ENCODE data around the gene FFAR1.

GRCh38 chr19:35351411-35352176, 3.9 kb downstream of the FFAR1 start:
- TF ChIP-seq CTCF (IDR thresholded peaks at IDR 0.05; ENCODE audit: low read length): no peak
- TF ChIP-seq EZH2 (optimal IDR thresholded peaks at IDR 0.05; ENCODE audit: low read depth, low read length): no peak
